ENCODE measurements around the gene ZKSCAN2. TPM values are rescaled to one million over a fixed set of nuclear protein-coding genes. Genes with fewer than 3 reads are reported as not detected.

ZKSCAN2 gene
- total RNA-seq, 1 donor from 2014 or later: 8.5 TPM

DNA sequence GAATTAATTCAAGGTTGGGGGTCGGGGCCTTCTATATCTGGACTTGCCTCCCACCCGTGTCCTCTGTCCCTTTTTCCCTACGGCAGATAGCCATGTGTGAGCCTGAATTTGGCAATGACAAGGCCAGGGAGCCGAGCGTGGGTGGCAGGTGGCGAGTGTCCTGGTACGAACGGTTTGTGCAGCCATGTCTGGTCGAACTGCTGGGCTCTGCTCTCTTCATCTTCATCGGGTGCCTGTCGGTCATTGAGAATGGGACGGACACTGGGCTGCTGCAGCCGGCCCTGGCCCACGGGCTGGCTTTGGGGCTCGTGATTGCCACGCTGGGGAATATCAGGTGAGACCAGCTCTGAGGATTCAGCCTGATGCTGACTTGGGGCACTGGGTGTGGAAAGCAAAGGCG lies 40.5 kb downstream of the ZKSCAN2 start:
- no peak for DNase-seq (ENCODE audit: low read depth)
- no peak overlapping the region for H3K9ac ChIP-seq (ENCODE audit: low read length)
- no peaks in the 10 kb centered on the region for H3K79me2 ChIP-seq (ENCODE audit: insufficient read depth, low read length)
- H3K36me3 ChIP-seq (ENCODE audit: insufficient read depth, low read length): no peaks in the 10 kb centered on the region
- Mint-ChIP-seq H3K36me3 (ENCODE audit: low read depth, unreplicated experiment) (no peaks in the 10 kb centered on the region), H3K4me3 (ENCODE audit: unreplicated experiment) (no peak overlapping the region), H3K4me1 (ENCODE audit: low read depth, unreplicated experiment) (peaks cover 4% of the 10 kb centered on the region), H3K27me3 (ENCODE audit: low read depth, unreplicated experiment) (peaks cover 22% of the 10 kb centered on the region), H3K27ac (ENCODE audit: unreplicated experiment) (no peak overlapping the region), H3K9me3 (ENCODE audit: unreplicated experiment) (no peaks in the 10 kb centered on the region)
- no peaks in the 10 kb centered on the region for H3K27me3 ChIP-seq (ENCODE audit: insufficient read depth, low read length)
- no peaks in the 10 kb centered on the region for H4K20me1 ChIP-seq (ENCODE audit: insufficient read depth, low read length)
- no peak for FAIRE-seq
- no peak overlapping the region for H2AFZ ChIP-seq (ENCODE audit: low read depth, low read length)
- no peak for TF ChIP-seq EZH2 (IDR thresholded peaks at IDR 0.05; ENCODE audit: insufficient read depth, low read length)
- TF ChIP-seq, protein P1, sequence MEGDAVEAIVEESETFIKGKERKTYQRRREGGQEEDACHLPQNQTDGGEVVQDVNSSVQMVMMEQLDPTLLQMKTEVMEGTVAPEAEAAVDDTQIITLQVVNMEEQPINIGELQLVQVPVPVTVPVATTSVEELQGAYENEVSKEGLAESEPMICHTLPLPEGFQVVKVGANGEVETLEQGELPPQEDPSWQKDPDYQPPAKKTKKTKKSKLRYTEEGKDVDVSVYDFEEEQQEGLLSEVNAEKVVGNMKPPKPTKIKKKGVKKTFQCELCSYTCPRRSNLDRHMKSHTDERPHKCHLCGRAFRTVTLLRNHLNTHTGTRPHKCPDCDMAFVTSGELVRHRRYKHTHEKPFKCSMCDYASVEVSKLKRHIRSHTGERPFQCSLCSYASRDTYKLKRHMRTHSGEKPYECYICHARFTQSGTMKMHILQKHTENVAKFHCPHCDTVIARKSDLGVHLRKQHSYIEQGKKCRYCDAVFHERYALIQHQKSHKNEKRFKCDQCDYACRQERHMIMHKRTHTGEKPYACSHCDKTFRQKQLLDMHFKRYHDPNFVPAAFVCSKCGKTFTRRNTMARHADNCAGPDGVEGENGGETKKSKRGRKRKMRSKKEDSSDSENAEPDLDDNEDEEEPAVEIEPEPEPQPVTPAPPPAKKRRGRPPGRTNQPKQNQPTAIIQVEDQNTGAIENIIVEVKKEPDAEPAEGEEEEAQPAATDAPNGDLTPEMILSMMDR (IDR thresholded peaks at IDR 0.05; ENCODE audit: insufficient read depth, low read depth, low read length): no peak
- no peak overlapping the region for H3K27ac ChIP-seq (ENCODE audit: low read depth, low read length)
- H3K4me1 ChIP-seq (ENCODE audit: insufficient read depth, low read length): no peaks in the 10 kb centered on the region
- no peaks in the 10 kb centered on the region for H3K9me3 ChIP-seq (ENCODE audit: insufficient read depth, low read depth, low read length)
- no peak overlapping the region for H3K4me3 ChIP-seq (ENCODE audit: insufficient read depth, low read depth, low read length)
- no peak overlapping the region for H3K4me2 ChIP-seq (ENCODE audit: low read length)

DNA sequence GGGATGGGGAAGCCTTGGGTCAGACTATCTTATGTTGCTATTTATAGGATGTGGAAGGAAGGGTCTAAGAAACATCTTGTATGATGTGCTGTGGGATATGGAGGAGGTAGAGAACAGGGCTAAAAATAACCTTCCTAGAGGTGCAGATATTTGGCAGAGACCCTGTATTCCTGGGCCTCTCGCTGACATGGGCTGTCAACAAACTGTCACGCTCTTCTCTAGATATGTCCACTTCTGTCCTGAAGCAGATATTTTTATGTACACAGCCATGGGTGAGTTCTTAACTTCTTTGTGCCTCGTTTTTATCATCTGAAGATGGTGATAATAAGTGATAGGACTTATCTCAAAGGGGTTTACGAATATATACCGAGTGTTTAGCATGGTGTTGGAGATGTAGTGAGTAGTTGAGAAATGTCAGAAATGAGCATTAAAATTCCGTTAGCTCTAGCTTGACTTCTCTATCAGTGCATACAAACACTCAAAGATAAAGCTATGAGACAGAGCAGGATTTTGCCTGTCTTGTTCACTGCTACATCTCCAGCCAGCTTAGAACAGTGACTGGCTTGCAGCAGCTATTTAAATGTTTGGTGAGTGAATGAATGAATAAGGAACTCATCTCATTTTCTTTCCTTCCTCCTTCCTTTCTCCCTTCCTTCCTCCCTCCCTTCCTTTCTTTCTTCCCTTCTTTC lies 43.8 kb downstream of the ZKSCAN2 start:
- Histone ChIP-seq H3K9me3 (ENCODE audit: insufficient read depth, low read depth, low read length) (no peaks in the 10 kb centered on the region), H3K4me3 (ENCODE audit: insufficient read depth, low read depth, low read length) (no peak overlapping the region), H3K4me2 (ENCODE audit: low read length) (no peak overlapping the region), H3K36me3 (ENCODE audit: insufficient read depth, low read length) (no peaks in the 10 kb centered on the region), H4K20me1 (ENCODE audit: insufficient read depth, low read length) (no peaks in the 10 kb centered on the region), H3K27ac (ENCODE audit: low read depth, low read length) (no peak overlapping the region), H3K4me1 (ENCODE audit: insufficient read depth, low read length) (peaks cover 3% of the 10 kb centered on the region), H3K9ac (ENCODE audit: low read length) (no peak overlapping the region), H3K79me2 (ENCODE audit: insufficient read depth, low read length) (no peaks in the 10 kb centered on the region), H2AFZ (ENCODE audit: low read depth, low read length) (no peak overlapping the region), H3K27me3 (ENCODE audit: insufficient read depth, low read length) (no peaks in the 10 kb centered on the region)
- Mint-ChIP-seq H3K9me3 (ENCODE audit: unreplicated experiment) (no peaks in the 10 kb centered on the region), H3K4me3 (ENCODE audit: unreplicated experiment) (no peak overlapping the region), H3K36me3 (ENCODE audit: low read depth, unreplicated experiment) (no peaks in the 10 kb centered on the region), H3K27me3 (ENCODE audit: low read depth, unreplicated experiment) (peaks cover 21% of the 10 kb centered on the region), H3K4me1 (ENCODE audit: low read depth, unreplicated experiment) (peaks cover 6% of the 10 kb centered on the region), H3K27ac (ENCODE audit: unreplicated experiment) (no peak overlapping the region)
- no peak for DNase-seq (ENCODE audit: low read depth)
- FAIRE-seq: no peak
- TF ChIP-seq, protein P1 (IDR thresholded peaks at IDR 0.05; ENCODE audit: insufficient read depth, low read depth, low read length): no peak
- TF ChIP-seq EZH2 (IDR thresholded peaks at IDR 0.05; ENCODE audit: insufficient read depth, low read length): no peak

DNA sequence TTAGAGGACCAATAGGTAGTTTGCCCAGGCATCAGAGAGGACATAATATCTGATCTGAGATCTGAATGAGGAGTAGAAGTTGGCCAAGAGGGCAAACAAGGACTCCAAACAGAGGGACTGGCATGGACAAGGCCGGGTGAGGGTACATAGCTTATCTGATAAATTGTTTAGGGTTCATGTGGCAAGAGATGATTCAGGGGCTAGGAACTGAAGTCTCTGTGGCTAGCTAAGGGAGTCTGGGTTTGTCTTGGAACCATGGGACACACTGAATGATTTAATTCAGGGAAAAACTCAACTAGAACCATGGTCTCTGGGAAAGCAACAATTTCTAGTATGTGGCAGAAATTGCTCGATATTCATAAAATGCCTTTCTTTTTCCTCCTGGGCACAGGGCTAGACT lies 45.0 kb downstream of the ZKSCAN2 start:
- peak; percentile 10 for DNase-seq (ENCODE audit: low read depth)
- Histone ChIP-seq H3K4me2 (ENCODE audit: low read length) (no peak overlapping the region), H3K27ac (ENCODE audit: low read depth, low read length) (no peak overlapping the region), H3K9ac (ENCODE audit: low read length) (no peak overlapping the region), H2AFZ (ENCODE audit: low read depth, low read length) (no peak overlapping the region), H3K79me2 (ENCODE audit: insufficient read depth, low read length) (no peaks in the 10 kb centered on the region), H4K20me1 (ENCODE audit: insufficient read depth, low read length) (no peaks in the 10 kb centered on the region), H3K4me1 (ENCODE audit: insufficient read depth, low read length) (peaks cover 3% of the 10 kb centered on the region), H3K36me3 (ENCODE audit: insufficient read depth, low read length) (no peaks in the 10 kb centered on the region), H3K27me3 (ENCODE audit: insufficient read depth, low read length) (no peaks in the 10 kb centered on the region), H3K4me3 (ENCODE audit: insufficient read depth, low read depth, low read length) (no peak overlapping the region), H3K9me3 (ENCODE audit: insufficient read depth, low read depth, low read length) (no peaks in the 10 kb centered on the region)
- Mint-ChIP-seq H3K9me3 (ENCODE audit: unreplicated experiment) (no peaks in the 10 kb centered on the region), H3K27ac (ENCODE audit: unreplicated experiment) (no peak overlapping the region), H3K27me3 (ENCODE audit: low read depth, unreplicated experiment) (peaks cover 18% of the 10 kb centered on the region), H3K36me3 (ENCODE audit: low read depth, unreplicated experiment) (no peaks in the 10 kb centered on the region), H3K4me1 (ENCODE audit: low read depth, unreplicated experiment) (peaks cover 6% of the 10 kb centered on the region), H3K4me3 (ENCODE audit: unreplicated experiment) (no peak overlapping the region)
- no peak for FAIRE-seq
- TF ChIP-seq, protein P1 (IDR thresholded peaks at IDR 0.05; ENCODE audit: insufficient read depth, low read depth, low read length): no peak

All from astrocyte (in vitro differentiated cells and primary cell).